ENCODE results near the gene CEP83. TPM values are rescaled to one million over a fixed set of nuclear protein-coding genes. Genes with fewer than 3 reads are reported as not detected.

CEP83 gene
- total and polyA plus RNA-seq, 2 experiments from 2014 or later: 29.8 to 33.7 TPM

DNA sequence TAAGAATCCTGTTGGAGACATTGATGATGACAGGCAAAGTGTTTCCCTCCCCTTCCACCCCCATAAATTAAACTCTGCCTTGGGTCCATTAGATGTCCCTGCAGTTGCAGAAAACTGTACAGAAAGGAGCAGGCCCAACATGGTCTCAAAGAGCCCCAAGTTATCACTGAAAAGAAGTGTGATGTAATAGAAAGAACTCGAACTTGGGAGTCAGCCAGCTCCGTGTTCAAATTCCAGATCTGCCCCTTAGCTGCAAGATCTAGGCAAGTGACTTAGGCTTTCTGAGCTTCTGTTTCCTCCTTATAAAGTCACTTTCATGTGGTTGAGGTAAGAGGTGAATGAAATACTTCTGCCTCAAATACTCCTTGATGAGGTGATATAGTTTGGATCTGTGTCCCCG is 49.6 kb upstream of the CEP83 start:
- DNase-seq (ENCODE audit: low spot score): no peak
- no peak overlapping the region for H3K4me3 Mint-ChIP-seq
- peak overlapping the region; percentile 18; the same call in 1 of the 2 replicates for H2AFZ ChIP-seq
- no peak for ATAC-seq
- no peaks in the 10 kb centered on the region for H3K4me1 ChIP-seq (ENCODE audit: insufficient read depth)
- H3K36me3 Mint-ChIP-seq (ENCODE audit: low read depth): no peaks in the 10 kb centered on the region; the same call in 2 of the 3 replicates
- H3K27ac Mint-ChIP-seq: no peak overlapping the region
- H3F3A ChIP-seq (replicated peaks; ENCODE audit: low read depth): no peaks in the 10 kb centered on the region
- peaks cover 8% of the 10 kb centered on the region; the same call in 1 of the 2 replicates for H3K9me2 ChIP-seq (ENCODE audit: insufficient read depth)
- no peaks in the 10 kb centered on the region for H4K20me1 ChIP-seq (replicated peaks; ENCODE audit: insufficient read depth)
- TF ChIP-seq ZNF331 (CRISPR knock-in tag; IDR thresholded peaks at IDR 0.05; ENCODE audit: low read depth): no peak
- no peak for TF ChIP-seq STAT1 (IDR thresholded peaks at IDR 0.05; ENCODE audit: unreplicated experiment)
- TF ChIP-seq, protein P1, sequence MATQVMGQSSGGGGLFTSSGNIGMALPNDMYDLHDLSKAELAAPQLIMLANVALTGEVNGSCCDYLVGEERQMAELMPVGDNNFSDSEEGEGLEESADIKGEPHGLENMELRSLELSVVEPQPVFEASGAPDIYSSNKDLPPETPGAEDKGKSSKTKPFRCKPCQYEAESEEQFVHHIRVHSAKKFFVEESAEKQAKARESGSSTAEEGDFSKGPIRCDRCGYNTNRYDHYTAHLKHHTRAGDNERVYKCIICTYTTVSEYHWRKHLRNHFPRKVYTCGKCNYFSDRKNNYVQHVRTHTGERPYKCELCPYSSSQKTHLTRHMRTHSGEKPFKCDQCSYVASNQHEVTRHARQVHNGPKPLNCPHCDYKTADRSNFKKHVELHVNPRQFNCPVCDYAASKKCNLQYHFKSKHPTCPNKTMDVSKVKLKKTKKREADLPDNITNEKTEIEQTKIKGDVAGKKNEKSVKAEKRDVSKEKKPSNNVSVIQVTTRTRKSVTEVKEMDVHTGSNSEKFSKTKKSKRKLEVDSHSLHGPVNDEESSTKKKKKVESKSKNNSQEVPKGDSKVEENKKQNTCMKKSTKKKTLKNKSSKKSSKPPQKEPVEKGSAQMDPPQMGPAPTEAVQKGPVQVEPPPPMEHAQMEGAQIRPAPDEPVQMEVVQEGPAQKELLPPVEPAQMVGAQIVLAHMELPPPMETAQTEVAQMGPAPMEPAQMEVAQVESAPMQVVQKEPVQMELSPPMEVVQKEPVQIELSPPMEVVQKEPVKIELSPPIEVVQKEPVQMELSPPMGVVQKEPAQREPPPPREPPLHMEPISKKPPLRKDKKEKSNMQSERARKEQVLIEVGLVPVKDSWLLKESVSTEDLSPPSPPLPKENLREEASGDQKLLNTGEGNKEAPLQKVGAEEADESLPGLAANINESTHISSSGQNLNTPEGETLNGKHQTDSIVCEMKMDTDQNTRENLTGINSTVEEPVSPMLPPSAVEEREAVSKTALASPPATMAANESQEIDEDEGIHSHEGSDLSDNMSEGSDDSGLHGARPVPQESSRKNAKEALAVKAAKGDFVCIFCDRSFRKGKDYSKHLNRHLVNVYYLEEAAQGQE (IDR thresholded peaks at IDR 0.05; ENCODE audit: unreplicated experiment): no peak
- no peak for TF ChIP-seq POLR2AphosphoS5 (IDR thresholded peaks at IDR 0.05; ENCODE audit: low read depth)
- no peak for TF ChIP-seq CREB1 (CRISPR knock-in tag; IDR thresholded peaks at IDR 0.05; ENCODE audit: low read depth)
- TF ChIP-seq JUNB (IDR thresholded peaks at IDR 0.05; ENCODE audit: unreplicated experiment): no peak
- no peak for TF ChIP-seq NANOG (IDR thresholded peaks at IDR 0.05; ENCODE audit: borderline replicate concordance)
- TF ChIP-seq, protein P2, sequence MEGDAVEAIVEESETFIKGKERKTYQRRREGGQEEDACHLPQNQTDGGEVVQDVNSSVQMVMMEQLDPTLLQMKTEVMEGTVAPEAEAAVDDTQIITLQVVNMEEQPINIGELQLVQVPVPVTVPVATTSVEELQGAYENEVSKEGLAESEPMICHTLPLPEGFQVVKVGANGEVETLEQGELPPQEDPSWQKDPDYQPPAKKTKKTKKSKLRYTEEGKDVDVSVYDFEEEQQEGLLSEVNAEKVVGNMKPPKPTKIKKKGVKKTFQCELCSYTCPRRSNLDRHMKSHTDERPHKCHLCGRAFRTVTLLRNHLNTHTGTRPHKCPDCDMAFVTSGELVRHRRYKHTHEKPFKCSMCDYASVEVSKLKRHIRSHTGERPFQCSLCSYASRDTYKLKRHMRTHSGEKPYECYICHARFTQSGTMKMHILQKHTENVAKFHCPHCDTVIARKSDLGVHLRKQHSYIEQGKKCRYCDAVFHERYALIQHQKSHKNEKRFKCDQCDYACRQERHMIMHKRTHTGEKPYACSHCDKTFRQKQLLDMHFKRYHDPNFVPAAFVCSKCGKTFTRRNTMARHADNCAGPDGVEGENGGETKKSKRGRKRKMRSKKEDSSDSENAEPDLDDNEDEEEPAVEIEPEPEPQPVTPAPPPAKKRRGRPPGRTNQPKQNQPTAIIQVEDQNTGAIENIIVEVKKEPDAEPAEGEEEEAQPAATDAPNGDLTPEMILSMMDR (conservative IDR thresholded peaks at IDR 0.05; ENCODE audit: low read depth in 2 of 2): no peak
- TF ChIP-seq ZNF114 (CRISPR knock-in tag; IDR thresholded peaks at IDR 0.05): no peak
- TF ChIP-seq, protein P3, sequence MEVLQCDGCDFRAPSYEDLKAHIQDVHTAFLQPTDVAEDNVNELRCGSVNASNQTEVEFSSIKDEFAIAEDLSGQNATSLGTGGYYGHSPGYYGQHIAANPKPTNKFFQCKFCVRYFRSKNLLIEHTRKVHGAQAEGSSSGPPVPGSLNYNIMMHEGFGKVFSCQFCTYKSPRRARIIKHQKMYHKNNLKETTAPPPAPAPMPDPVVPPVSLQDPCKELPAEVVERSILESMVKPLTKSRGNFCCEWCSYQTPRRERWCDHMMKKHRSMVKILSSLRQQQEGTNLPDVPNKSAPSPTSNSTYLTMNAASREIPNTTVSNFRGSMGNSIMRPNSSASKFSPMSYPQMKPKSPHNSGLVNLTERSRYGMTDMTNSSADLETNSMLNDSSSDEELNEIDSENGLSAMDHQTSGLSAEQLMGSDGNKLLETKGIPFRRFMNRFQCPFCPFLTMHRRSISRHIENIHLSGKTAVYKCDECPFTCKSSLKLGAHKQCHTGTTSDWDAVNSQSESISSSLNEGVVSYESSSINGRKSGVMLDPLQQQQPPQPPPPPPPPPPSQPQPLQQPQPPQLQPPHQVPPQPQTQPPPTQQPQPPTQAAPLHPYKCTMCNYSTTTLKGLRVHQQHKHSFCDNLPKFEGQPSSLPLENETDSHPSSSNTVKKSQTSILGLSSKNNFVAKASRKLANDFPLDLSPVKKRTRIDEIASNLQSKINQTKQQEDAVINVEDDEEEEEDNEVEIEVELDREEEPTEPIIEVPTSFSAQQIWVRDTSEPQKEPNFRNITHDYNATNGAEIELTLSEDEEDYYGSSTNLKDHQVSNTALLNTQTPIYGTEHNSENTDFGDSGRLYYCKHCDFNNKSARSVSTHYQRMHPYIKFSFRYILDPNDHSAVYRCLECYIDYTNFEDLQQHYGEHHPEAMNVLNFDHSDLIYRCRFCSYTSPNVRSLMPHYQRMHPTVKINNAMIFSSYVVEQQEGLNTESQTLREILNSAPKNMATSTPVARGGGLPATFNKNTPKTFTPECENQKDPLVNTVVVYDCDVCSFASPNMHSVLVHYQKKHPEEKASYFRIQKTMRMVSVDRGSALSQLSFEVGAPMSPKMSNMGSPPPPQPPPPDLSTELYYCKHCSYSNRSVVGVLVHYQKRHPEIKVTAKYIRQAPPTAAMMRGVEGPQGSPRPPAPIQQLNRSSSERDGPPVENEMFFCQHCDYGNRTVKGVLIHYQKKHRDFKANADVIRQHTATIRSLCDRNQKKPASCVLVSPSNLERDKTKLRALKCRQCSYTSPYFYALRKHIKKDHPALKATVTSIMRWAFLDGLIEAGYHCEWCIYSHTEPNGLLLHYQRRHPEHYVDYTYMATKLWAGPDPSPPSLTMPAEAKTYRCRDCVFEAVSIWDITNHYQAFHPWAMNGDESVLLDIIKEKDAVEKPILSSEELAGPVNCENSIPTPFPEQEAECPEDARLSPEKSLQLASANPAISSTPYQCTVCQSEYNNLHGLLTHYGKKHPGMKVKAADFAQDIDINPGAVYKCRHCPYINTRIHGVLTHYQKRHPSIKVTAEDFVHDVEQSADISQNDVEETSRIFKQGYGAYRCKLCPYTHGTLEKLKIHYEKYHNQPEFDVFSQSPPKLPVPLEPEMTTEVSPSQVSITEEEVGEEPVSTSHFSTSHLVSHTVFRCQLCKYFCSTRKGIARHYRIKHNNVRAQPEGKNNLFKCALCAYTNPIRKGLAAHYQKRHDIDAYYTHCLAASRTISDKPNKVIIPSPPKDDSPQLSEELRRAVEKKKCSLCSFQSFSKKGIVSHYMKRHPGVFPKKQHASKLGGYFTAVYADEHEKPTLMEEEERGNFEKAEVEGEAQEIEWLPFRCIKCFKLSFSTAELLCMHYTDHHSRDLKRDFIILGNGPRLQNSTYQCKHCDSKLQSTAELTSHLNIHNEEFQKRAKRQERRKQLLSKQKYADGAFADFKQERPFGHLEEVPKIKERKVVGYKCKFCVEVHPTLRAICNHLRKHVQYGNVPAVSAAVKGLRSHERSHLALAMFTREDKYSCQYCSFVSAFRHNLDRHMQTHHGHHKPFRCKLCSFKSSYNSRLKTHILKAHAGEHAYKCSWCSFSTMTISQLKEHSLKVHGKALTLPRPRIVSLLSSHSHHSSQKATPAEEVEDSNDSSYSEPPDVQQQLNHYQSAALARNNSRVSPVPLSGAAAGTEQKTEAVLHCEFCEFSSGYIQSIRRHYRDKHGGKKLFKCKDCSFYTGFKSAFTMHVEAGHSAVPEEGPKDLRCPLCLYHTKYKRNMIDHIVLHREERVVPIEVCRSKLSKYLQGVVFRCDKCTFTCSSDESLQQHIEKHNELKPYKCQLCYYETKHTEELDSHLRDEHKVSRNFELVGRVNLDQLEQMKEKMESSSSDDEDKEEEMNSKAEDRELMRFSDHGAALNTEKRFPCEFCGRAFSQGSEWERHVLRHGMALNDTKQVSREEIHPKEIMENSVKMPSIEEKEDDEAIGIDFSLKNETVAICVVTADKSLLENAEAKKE (CRISPR knock-in tag; IDR thresholded peaks at IDR 0.05): no peak
- no peak for TF ChIP-seq EZH2phosphoT487 (IDR thresholded peaks at IDR 0.05; ENCODE audit: unreplicated experiment)
- no peak for TF ChIP-seq EZH2 (IDR thresholded peaks at IDR 0.05; ENCODE audit: low read depth, unreplicated experiment)
- TF ChIP-seq, protein P4, sequence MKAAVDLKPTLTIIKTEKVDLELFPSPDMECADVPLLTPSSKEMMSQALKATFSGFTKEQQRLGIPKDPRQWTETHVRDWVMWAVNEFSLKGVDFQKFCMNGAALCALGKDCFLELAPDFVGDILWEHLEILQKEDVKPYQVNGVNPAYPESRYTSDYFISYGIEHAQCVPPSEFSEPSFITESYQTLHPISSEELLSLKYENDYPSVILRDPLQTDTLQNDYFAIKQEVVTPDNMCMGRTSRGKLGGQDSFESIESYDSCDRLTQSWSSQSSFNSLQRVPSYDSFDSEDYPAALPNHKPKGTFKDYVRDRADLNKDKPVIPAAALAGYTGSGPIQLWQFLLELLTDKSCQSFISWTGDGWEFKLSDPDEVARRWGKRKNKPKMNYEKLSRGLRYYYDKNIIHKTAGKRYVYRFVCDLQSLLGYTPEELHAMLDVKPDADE (IDR thresholded peaks at IDR 0.05): no peak
- H3K79me2 ChIP-seq (replicated peaks; ENCODE audit: insufficient read depth): no peaks in the 10 kb centered on the region
- no peak overlapping the region for H3K27ac ChIP-seq (ENCODE audit: low read depth)
- H3K36me3 ChIP-seq (ENCODE audit: insufficient read depth): no peaks in the 10 kb centered on the region
- peaks cover 6% of the 10 kb centered on the region; the same call in 2 of the 3 replicates for H3K4me1 Mint-ChIP-seq
- H3K4me3 ChIP-seq: no peak overlapping the region
- peaks cover 4% of the 10 kb centered on the region for H3K27me3 Mint-ChIP-seq (ENCODE audit: insufficient read depth, low read depth, poor library complexity)
- H3K27me3 ChIP-seq (ENCODE audit: insufficient read depth): no peaks in the 10 kb centered on the region
- no peak overlapping the region for H3K4me2 ChIP-seq
- H3K9me3 Mint-ChIP-seq: no peaks in the 10 kb centered on the region; the same call in 2 of the 3 replicates

Measured in GM23338 (cell line).